ENCODE data around the gene MAP3K7. TPM values are rescaled to one million over a fixed set of nuclear protein-coding genes. Genes with fewer than 3 reads are reported as not detected.

Gene MAP3K7
- total and polyA plus RNA-seq, 2 donors (not counting 3 experiments of a cell fraction or from before 2014, with no cell fraction given): 15.3 to 25.6 TPM

- H4K20me1 ChIP-seq (replicated peaks; ENCODE audit: control insufficient read depth, extremely low read depth, insufficient read depth, low read length): no peaks in the 10 kb centered on the region
- no peak overlapping the region for H3K27ac ChIP-seq (ENCODE audit: insufficient read depth, low read depth, low read length)
- intact Hi-C loops (cut with micrococcal nuclease) (loop anchor here (5.0 kb wide), 2 partner anchors 203 to 483 kb away; no protein-coding TSS in a partner anchor), dilution Hi-C loops (cut with MboI; ENCODE audit: extremely low pct_ligation_motif_present, low sequenced_read_pairs) (no loop called here)
- DNase-seq (ENCODE audit: low read depth, low spot score) (peak; percentile 67), FAIRE-seq (no peak)
- H3K27me3 ChIP-seq (ENCODE audit: control insufficient read depth in 2 of 2, insufficient read depth in 2 of 2, low read length in 2 of 2): no peaks in the 10 kb centered on the region
- ChIA-PET CTCF (interaction anchor here (0.8 to 3.3 kb wide), 5 partner anchors 9 to 550 kb away, joined by 3 to 21 read pairs (median 3); no protein-coding TSS in a partner anchor), POLR2A (interaction anchor here (0.6 kb wide), 1 partner anchor 272 kb away, joined by 3 read pairs; no protein-coding TSS in a partner anchor)
- no peak overlapping the region for H2AFZ ChIP-seq (ENCODE audit: low read depth, low read length)
- H3K36me3 ChIP-seq (ENCODE audit: control insufficient read depth in 2 of 2, extremely low read depth in 1 of 2, insufficient read depth in 2 of 2, low read length in 2 of 2): no peaks in the 10 kb centered on the region
- H3K4me1 ChIP-seq (ENCODE audit: control insufficient read depth, extremely low read depth, insufficient read depth, low read length): peaks cover 29% of the 10 kb centered on the region
- H3K79me2 ChIP-seq (ENCODE audit: control insufficient read depth, insufficient read depth, low read length): no peaks in the 10 kb centered on the region
- no peaks in the 10 kb centered on the region for H3K9me3 ChIP-seq (replicated peaks; ENCODE audit: control insufficient read depth, insufficient read depth, low read length)
- no TSS peak for BruUV-seq (replicated peaks)
- H3K9me1 ChIP-seq (replicated peaks; ENCODE audit: control insufficient read depth, extremely low read depth, insufficient read depth, low read length): no peaks in the 10 kb centered on the region
- H3K9ac ChIP-seq (replicated peaks; ENCODE audit: extremely low read depth, insufficient read depth, low read length): no peak overlapping the region
- H3K4me3 ChIP-seq (replicated peaks in 1 of 3; ENCODE audit: insufficient read depth in 1 of 3, low read depth in 1 of 3, low read length in 3 of 3): no peak overlapping the region
- no peak for TF ChIP-seq CTCF (IDR thresholded peaks at IDR 0.05; ENCODE audit: extremely low read depth in 1 of 2, insufficient read depth in 1 of 2, low read depth in 1 of 2, low read length in 2 of 2)
- TF ChIP-seq FOS (IDR thresholded peaks at IDR 0.05; ENCODE audit: borderline replicate concordance, insufficient read depth, low read length): no peak
- no peak for TF ChIP-seq EZH2 (IDR thresholded peaks at IDR 0.05; ENCODE audit: borderline replicate concordance, low read depth, low read length, severe bottlenecking)
- no peak for TF ChIP-seq MAX (IDR thresholded peaks at IDR 0.05; ENCODE audit: insufficient read depth, insufficient read length)
- TF ChIP-seq POLR2A (IDR thresholded peaks at IDR 0.05; ENCODE audit: low read depth, low read length): no peak
- no peak overlapping the region for H3K4me2 ChIP-seq (ENCODE audit: insufficient read depth, low read length)
These were observed 96.7 kb downstream of the MAP3K7 start for GRCh38 chr6:90490030-90490716.

All from endothelial cell of umbilical vein (primary cell).